Prostate gland (tissue), 2 donors: ENCODE results near the gene KRT78.

Experiments
- POLR2A ChIP-seq: fragments of 450-650 bp; IDR thresholded peaks from one replicate; pipeline ENCODE4 v1.6.1; 2016; ENCODE audit warnings: antibody characterized with exemption, mild to moderate bottlenecking
- POLR2AphosphoS5 ChIP-seq: sonication (generic); formaldehyde crosslinking; IDR thresholded peaks from one replicate; pipeline ENCODE4 v1.6.1; 2017; ENCODE audit warnings: antibody characterized with exemption
- TF ChIP-seq, protein P1 (sequence below), 4 experiments: fragments of 200-600 bp in 2 of 4; fragments of 450-650 bp in 2 of 4; sonication (generic) in 2 of 4; IDR thresholded peaks; 1 replicate in 3 of 4; 2 replicates in 1 of 4; pipeline ENCODE4 v1.5.1; 2016 to 2019; ENCODE audit warnings: antibody characterized with exemption in 4 of 4, mild to moderate bottlenecking in 2 of 4, moderate library complexity in 2 of 4

- TF ChIP-seq, protein P1, sequence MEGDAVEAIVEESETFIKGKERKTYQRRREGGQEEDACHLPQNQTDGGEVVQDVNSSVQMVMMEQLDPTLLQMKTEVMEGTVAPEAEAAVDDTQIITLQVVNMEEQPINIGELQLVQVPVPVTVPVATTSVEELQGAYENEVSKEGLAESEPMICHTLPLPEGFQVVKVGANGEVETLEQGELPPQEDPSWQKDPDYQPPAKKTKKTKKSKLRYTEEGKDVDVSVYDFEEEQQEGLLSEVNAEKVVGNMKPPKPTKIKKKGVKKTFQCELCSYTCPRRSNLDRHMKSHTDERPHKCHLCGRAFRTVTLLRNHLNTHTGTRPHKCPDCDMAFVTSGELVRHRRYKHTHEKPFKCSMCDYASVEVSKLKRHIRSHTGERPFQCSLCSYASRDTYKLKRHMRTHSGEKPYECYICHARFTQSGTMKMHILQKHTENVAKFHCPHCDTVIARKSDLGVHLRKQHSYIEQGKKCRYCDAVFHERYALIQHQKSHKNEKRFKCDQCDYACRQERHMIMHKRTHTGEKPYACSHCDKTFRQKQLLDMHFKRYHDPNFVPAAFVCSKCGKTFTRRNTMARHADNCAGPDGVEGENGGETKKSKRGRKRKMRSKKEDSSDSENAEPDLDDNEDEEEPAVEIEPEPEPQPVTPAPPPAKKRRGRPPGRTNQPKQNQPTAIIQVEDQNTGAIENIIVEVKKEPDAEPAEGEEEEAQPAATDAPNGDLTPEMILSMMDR (IDR thresholded peaks at IDR 0.05), result no peak
- no peak for TF ChIP-seq POLR2AphosphoS5
- TF ChIP-seq POLR2A, result no peak
These were observed 18.4 kb upstream of the KRT78 start for GRCh38 chr12:52867152-52867551.
